GM12872 (cell line): Measurements from ENCODE around the gene LCN6.

Experiments
- CTCF ChIP-seq: IDR thresholded peaks from 3 replicates; pipeline ENCODE4 v1.5.1; 2011; ENCODE audit warnings: low read depth, mild to moderate bottlenecking, low read length, moderate library complexity; ENCODE audit not compliant: insufficient read depth

The LCN6 gene

GRCh38 chr9:136782452-136782851 is 34.1 kb upstream of the LCN6 start:
- TF ChIP-seq CTCF = no peak

- TF ChIP-seq CTCF = no peak
Measured at GRCh38 chr9:136779808-136780207, 31.5 kb upstream of the LCN6 start.

- no peak for TF ChIP-seq CTCF
Measured at GRCh38 chr9:136777359-136777758, 29.0 kb upstream of the LCN6 start.

- no peak for TF ChIP-seq CTCF
Measured at GRCh38 chr9:136776947-136777346, 28.6 kb upstream of the LCN6 start.

- no peak for TF ChIP-seq CTCF
Measured at GRCh38 chr9:136775191-136775590, 26.9 kb upstream of the LCN6 start.

- TF ChIP-seq CTCF = no peak
Measured at GRCh38 chr9:136774416-136775045, 26.2 kb upstream of the LCN6 start.

GRCh38 chr9:136773386-136774044 is 25.2 kb upstream of the LCN6 start:
- no peak for TF ChIP-seq CTCF
